ENCODE data around the gene CREB5.

DNA sequence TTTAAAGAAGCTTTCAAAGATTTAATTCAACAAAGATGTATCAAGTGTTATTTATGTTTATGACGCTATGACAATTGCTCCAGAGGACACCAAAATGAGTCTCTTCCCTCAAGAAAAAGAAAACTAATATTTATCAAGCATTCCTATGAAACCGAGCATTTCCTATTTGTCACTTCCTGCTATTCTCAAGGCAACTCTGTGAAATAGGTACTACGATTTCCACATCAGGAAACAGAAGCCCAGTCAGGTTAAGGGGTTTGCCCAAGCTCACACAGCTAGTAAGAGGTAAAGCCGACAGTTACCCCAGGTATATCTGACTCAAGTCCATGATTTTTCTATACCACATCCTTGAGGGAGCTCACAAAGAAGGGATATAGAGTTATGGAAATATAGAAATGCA, 459.9 kb downstream of the CREB5 start:
- TF ChIP-seq, protein P1, sequence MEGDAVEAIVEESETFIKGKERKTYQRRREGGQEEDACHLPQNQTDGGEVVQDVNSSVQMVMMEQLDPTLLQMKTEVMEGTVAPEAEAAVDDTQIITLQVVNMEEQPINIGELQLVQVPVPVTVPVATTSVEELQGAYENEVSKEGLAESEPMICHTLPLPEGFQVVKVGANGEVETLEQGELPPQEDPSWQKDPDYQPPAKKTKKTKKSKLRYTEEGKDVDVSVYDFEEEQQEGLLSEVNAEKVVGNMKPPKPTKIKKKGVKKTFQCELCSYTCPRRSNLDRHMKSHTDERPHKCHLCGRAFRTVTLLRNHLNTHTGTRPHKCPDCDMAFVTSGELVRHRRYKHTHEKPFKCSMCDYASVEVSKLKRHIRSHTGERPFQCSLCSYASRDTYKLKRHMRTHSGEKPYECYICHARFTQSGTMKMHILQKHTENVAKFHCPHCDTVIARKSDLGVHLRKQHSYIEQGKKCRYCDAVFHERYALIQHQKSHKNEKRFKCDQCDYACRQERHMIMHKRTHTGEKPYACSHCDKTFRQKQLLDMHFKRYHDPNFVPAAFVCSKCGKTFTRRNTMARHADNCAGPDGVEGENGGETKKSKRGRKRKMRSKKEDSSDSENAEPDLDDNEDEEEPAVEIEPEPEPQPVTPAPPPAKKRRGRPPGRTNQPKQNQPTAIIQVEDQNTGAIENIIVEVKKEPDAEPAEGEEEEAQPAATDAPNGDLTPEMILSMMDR (conservative IDR thresholded peaks at IDR 0.05; ENCODE audit: low read length) = no peak
- no peak for TF ChIP-seq EZH2phosphoT487 (IDR thresholded peaks at IDR 0.05; ENCODE audit: borderline replicate concordance)

Measured in Loucy (cell line).